ENCODE results near the gene ISYNA1.

The ISYNA1 gene

GRCh38 chr19:18392417-18392816, 45.5 kb downstream of the ISYNA1 start:
- peaks cover 0 to 11% of the 10 kb centered on the region in 2 donors for H3K4me1 ChIP-seq (ENCODE audit: control insufficient read depth in 1 of 2, insufficient read depth in 2 of 2, low read length in 2 of 2)
- no peaks in the 10 kb centered on the region for H3K27me3 ChIP-seq (ENCODE audit: low read depth, low read length)
- H3K4me3 ChIP-seq (ENCODE audit: low read depth in 1 of 2, low read length in 2 of 2) = no peak overlapping the region
- H3K9me3 ChIP-seq (ENCODE audit: control insufficient read depth in 1 of 2, low read length in 2 of 2) = no peaks in the 10 kb centered on the region
- H3K36me3 ChIP-seq (ENCODE audit: control insufficient read depth in 1 of 2, insufficient read depth in 2 of 2, low read length in 2 of 2) = no peaks in the 10 kb centered on the region
- H3K27ac ChIP-seq (ENCODE audit: low read length) = no peak overlapping the region

GRCh38 chr19:18391509-18392075, 46.3 kb downstream of the ISYNA1 start:
- no peak overlapping the region for H3K27ac ChIP-seq (ENCODE audit: low read length)
- no peaks in the 10 kb centered on the region for H3K9me3 ChIP-seq (ENCODE audit: control insufficient read depth in 1 of 2, low read length in 2 of 2)
- H3K4me3 ChIP-seq (ENCODE audit: low read depth in 1 of 2, low read length in 2 of 2) = no peak overlapping the region
- H3K36me3 ChIP-seq (ENCODE audit: control insufficient read depth in 1 of 2, insufficient read depth in 2 of 2, low read length in 2 of 2) = no peaks in the 10 kb centered on the region
- H3K4me1 ChIP-seq (ENCODE audit: control insufficient read depth in 1 of 2, insufficient read depth in 2 of 2, low read length in 2 of 2) = peaks cover 0 to 7% of the 10 kb centered on the region in 2 donors
- no peaks in the 10 kb centered on the region for H3K27me3 ChIP-seq (ENCODE audit: low read depth, low read length)

DNA sequence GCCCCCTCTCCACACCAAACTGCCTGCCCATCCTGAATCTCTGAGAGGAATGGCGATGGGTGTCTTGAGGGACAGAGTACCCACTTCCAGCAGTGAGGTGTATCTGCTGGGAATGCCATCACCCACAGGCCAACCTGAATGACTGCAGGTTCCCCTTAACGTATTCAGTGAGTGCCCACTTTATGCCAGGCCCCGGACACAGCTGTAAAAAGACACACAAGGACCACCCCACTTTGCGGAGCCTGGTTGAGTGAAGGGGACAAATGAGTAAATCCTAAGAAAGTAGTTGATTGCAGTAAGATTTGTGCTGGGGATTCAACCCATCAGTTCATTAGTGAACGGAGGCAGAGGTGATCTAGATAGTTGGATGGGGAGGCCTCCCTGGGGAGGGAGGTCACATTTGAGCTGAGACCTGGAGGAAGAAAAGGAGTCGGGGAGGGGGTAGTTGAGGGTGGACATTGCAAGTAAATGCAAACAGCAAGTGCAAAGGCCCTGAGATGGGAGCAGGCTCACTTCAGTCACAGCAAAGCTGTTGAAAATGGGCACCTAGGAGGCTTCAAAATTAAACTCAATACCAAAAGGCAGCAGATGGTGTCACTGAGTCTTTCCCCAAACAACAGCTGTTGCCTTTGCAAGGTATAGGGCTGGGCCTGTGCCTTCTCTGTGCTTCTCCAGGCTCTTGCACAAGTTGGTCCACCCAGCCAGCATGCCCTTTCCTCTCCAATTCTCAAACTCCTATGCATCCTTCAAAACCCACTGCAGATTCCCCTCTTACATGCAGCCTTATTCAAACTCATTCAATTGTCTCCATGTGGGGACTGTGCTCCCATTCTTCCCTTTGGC, 47.6 kb downstream of the ISYNA1 start:
- no peak overlapping the region for H3K4me3 ChIP-seq (ENCODE audit: low read depth in 1 of 2, low read length in 2 of 2)
- H3K9me3 ChIP-seq (ENCODE audit: control insufficient read depth in 1 of 2, low read length in 2 of 2) = no peaks in the 10 kb centered on the region
- H3K36me3 ChIP-seq (ENCODE audit: control insufficient read depth in 1 of 2, insufficient read depth in 2 of 2, low read length in 2 of 2) = no peaks in the 10 kb centered on the region
- H3K27ac ChIP-seq (ENCODE audit: low read length) = no peak overlapping the region
- no peaks in the 10 kb centered on the region for H3K27me3 ChIP-seq (ENCODE audit: low read depth, low read length)
- H3K4me1 ChIP-seq (ENCODE audit: control insufficient read depth in 1 of 2, insufficient read depth in 2 of 2, low read length in 2 of 2) = peaks cover 5 to 7% of the 10 kb centered on the region in 2 donors

DNA sequence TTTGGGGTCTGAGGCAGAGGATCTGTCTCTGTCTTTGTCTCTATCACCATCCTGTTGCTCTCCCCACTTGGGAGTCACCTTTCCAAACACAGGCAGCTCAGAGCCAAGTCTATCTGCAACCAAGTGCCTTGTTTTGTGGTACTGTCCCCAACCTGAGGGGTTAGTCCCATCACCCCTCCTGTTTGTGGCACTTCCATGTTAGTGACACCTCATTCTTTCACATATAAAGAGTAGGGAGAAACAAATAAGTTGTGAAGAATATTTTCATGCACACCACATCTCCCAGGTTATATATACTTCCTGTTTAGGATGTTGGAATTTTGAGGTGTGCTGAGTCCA, 48.2 kb downstream of the ISYNA1 start:
- Histone ChIP-seq H3K4me3 (ENCODE audit: low read depth in 1 of 2, low read length in 2 of 2) (no peak overlapping the region), H3K4me1 (ENCODE audit: control insufficient read depth in 1 of 2, insufficient read depth in 2 of 2, low read length in 2 of 2) (peaks cover 5 to 7% of the 10 kb centered on the region in 2 donors), H3K9me3 (ENCODE audit: control insufficient read depth in 1 of 2, low read length in 2 of 2) (no peaks in the 10 kb centered on the region), H3K27me3 (ENCODE audit: low read depth, low read length) (no peaks in the 10 kb centered on the region), H3K27ac (ENCODE audit: low read length) (no peak overlapping the region), H3K36me3 (ENCODE audit: control insufficient read depth in 1 of 2, insufficient read depth in 2 of 2, low read length in 2 of 2) (no peaks in the 10 kb centered on the region)

- H3K4me1 ChIP-seq (ENCODE audit: control insufficient read depth in 1 of 2, insufficient read depth in 2 of 2, low read length in 2 of 2) = peaks cover 5 to 7% of the 10 kb centered on the region in 2 donors
- H3K9me3 ChIP-seq (ENCODE audit: control insufficient read depth in 1 of 2, low read length in 2 of 2) = no peaks in the 10 kb centered on the region
- H3K27me3 ChIP-seq (ENCODE audit: low read depth, low read length) = no peaks in the 10 kb centered on the region
- peak overlapping the region in 1 of 2 donors; percentile 48 for H3K4me3 ChIP-seq (ENCODE audit: low read depth in 1 of 2, low read length in 2 of 2)
- H3K27ac ChIP-seq (ENCODE audit: low read length) = no peak overlapping the region
- no peaks in the 10 kb centered on the region for H3K36me3 ChIP-seq (ENCODE audit: control insufficient read depth in 1 of 2, insufficient read depth in 2 of 2, low read length in 2 of 2)
Observed at GRCh38 chr19:18388960-18389725, 48.8 kb downstream of the ISYNA1 start.

DNA sequence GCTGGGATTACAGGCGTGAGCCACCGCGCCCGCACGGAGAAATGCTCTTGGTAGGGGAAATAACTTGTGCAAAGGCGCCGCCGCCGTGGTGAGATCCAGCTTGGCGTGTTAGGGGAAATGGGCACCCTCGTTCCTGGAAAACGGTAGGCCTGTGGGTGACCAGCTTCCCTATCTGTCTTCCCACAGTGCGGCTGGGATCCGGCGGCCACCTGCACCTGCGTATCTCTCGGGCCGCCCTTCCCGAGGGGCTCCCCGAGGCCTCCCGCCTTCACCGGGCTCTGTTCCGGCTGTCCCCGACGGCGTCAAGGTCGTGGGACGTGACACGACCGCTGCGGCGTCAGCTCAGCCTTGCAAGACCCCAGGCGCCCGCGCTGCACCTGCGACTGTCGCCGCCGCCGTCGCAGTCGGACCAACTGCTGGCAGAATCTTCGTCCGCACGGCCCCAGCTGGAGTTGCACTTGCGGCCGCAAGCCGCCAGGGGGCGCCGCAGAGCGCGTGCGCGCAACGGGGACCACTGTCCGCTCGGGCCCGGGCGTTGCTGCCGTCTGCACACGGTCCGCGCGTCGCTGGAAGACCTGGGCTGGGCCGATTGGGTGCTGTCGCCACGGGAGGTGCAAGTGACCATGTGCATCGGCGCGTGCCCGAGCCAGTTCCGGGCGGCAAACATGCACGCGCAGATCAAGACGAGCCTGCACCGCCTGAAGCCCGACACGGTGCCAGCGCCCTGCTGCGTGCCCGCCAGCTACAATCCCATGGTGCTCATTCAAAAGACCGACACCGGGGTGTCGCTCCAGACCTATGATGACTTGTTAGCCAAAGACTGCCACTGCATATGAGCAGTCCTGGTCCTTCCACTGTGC, 49.6 kb downstream of the ISYNA1 start:
- no peaks in the 10 kb centered on the region for H3K36me3 ChIP-seq (ENCODE audit: control insufficient read depth in 1 of 2, insufficient read depth in 2 of 2, low read length in 2 of 2)
- H3K27me3 ChIP-seq (ENCODE audit: low read depth, low read length) = no peaks in the 10 kb centered on the region
- peak overlapping the region in 1 of 2 donors; percentile 48 for H3K4me3 ChIP-seq (ENCODE audit: low read depth in 1 of 2, low read length in 2 of 2)
- peaks cover 5 to 7% of the 10 kb centered on the region in 2 donors for H3K4me1 ChIP-seq (ENCODE audit: control insufficient read depth in 1 of 2, insufficient read depth in 2 of 2, low read length in 2 of 2)
- H3K9me3 ChIP-seq (ENCODE audit: control insufficient read depth in 1 of 2, low read length in 2 of 2) = no peaks in the 10 kb centered on the region
- no peak overlapping the region for H3K27ac ChIP-seq (ENCODE audit: low read length)

GRCh38 chr19:18386543-18387271, 51.2 kb downstream of the ISYNA1 start:
- Histone ChIP-seq H3K36me3 (ENCODE audit: control insufficient read depth in 1 of 2, insufficient read depth in 2 of 2, low read length in 2 of 2) (no peaks in the 10 kb centered on the region), H3K4me3 (ENCODE audit: low read depth in 1 of 2, low read length in 2 of 2) (peak overlapping the region; percentile 35 to 67), H3K27me3 (ENCODE audit: low read depth, low read length) (no peaks in the 10 kb centered on the region), H3K9me3 (ENCODE audit: control insufficient read depth in 1 of 2, low read length in 2 of 2) (no peaks in the 10 kb centered on the region), H3K4me1 (ENCODE audit: control insufficient read depth in 1 of 2, insufficient read depth in 2 of 2, low read length in 2 of 2) (peaks cover 5 to 7% of the 10 kb centered on the region in 2 donors), H3K27ac (ENCODE audit: low read length) (peak overlapping the region; percentile 62)

- Histone ChIP-seq H3K27ac (ENCODE audit: low read length) (peak within 1 kb of the TSS; percentile 62), H3K9me3 (ENCODE audit: control insufficient read depth in 1 of 2, low read length in 2 of 2) (no peaks in the 10 kb centered on the region), H3K4me1 (ENCODE audit: control insufficient read depth in 1 of 2, insufficient read depth in 2 of 2, low read length in 2 of 2) (peaks cover 5 to 7% of the 10 kb centered on the region in 2 donors), H3K4me3 (ENCODE audit: low read depth in 1 of 2, low read length in 2 of 2) (peak within 1 kb of the TSS; percentile 35 to 67), H3K36me3 (ENCODE audit: control insufficient read depth in 1 of 2, insufficient read depth in 2 of 2, low read length in 2 of 2) (no peaks in the 10 kb centered on the region), H3K27me3 (ENCODE audit: low read depth, low read length) (no peaks in the 10 kb centered on the region)
Observed at GRCh38 chr19:18385675-18386542, 52.0 kb downstream of the ISYNA1 start, which contains the start of gene GDF15. Gene GDF15 (plus strand): TSS chr19:18386158. CDS start chr19:18386190, 32 bp downstream.

- peaks cover 5 to 7% of the 10 kb centered on the region in 2 donors for H3K4me1 ChIP-seq (ENCODE audit: control insufficient read depth in 1 of 2, insufficient read depth in 2 of 2, low read length in 2 of 2)
- H3K4me3 ChIP-seq (ENCODE audit: low read depth in 1 of 2, low read length in 2 of 2) = no peak overlapping the region
- no peaks in the 10 kb centered on the region for H3K27me3 ChIP-seq (ENCODE audit: low read depth, low read length)
- H3K27ac ChIP-seq (ENCODE audit: low read length) = no peak overlapping the region
- no peaks in the 10 kb centered on the region for H3K36me3 ChIP-seq (ENCODE audit: control insufficient read depth in 1 of 2, insufficient read depth in 2 of 2, low read length in 2 of 2)
- no peaks in the 10 kb centered on the region for H3K9me3 ChIP-seq (ENCODE audit: control insufficient read depth in 1 of 2, low read length in 2 of 2)
Observed at GRCh38 chr19:18385359-18385674, 52.6 kb downstream of the ISYNA1 start.

GRCh38 chr19:18384775-18385174, 53.2 kb downstream of the ISYNA1 start:
- Histone ChIP-seq H3K4me1 (ENCODE audit: control insufficient read depth in 1 of 2, insufficient read depth in 2 of 2, low read length in 2 of 2) (peaks cover 7 to 8% of the 10 kb centered on the region in 2 donors), H3K4me3 (ENCODE audit: low read depth in 1 of 2, low read length in 2 of 2) (no peak overlapping the region), H3K36me3 (ENCODE audit: control insufficient read depth in 1 of 2, insufficient read depth in 2 of 2, low read length in 2 of 2) (no peaks in the 10 kb centered on the region), H3K27ac (ENCODE audit: low read length) (no peak overlapping the region), H3K9me3 (ENCODE audit: control insufficient read depth in 1 of 2, low read length in 2 of 2) (no peaks in the 10 kb centered on the region), H3K27me3 (ENCODE audit: low read depth, low read length) (no peaks in the 10 kb centered on the region)
